ENCODE data around the gene JMJD4. TPM values are rescaled to one million over a fixed set of nuclear protein-coding genes. Genes with fewer than 3 reads are reported as not detected.
A peak's percentile ranks its signal among the peaks of the same experiment; 100 is the strongest.

JMJD4 gene
- total and polyA plus RNA-seq, 2 experiments from 2014 or later: 11.5 to 17.7 TPM

DNA sequence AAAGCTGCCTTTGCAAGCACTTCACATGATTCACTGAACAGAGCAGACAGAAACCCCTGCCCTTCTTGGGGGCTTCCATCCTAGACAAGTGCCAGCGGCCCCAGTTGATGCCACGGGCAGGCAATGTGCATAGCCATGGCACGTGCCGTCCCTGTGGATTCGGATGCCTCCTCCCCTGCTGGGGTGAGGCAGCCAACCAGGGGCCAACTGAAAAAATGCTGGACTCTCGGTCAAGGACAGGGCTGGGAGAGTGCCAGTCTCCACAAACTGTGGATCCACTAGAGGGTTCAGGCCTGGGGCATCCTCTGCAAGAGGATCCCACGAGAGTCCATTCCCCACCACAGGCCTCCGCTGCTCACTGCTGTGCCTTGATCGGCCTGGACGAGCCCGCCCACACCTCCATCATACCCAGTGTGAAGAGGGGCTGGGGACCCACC is 3.8 kb downstream of the JMJD4 start:
- Mint-ChIP-seq H3K9me3 (no peaks in the 10 kb centered on the region; the same call in 2 of the 3 replicates), H3K4me3 (no peak overlapping the region), H3K4me1 (peaks cover 23% of the 10 kb centered on the region), H3K27ac (no peak overlapping the region), H3K27me3 (ENCODE audit: insufficient read depth, low read depth, poor library complexity) (peaks cover 24% of the 10 kb centered on the region), H3K36me3 (ENCODE audit: low read depth) (peaks cover 21% of the 10 kb centered on the region)
- DNase-seq (ENCODE audit: low spot score) (no peak), ATAC-seq (no peak)
- Histone ChIP-seq H3K27ac (ENCODE audit: low read depth) (no peak overlapping the region), H3K9me2 (ENCODE audit: insufficient read depth) (0 out of 2 replicates have a peak, but pooled peaks cover 4% of the 10 kb centered on the region), H3K27me3 (ENCODE audit: insufficient read depth) (no peaks in the 10 kb centered on the region), H3K79me2 (replicated peaks; ENCODE audit: insufficient read depth) (peaks cover 22% of the 10 kb centered on the region), H4K20me1 (replicated peaks; ENCODE audit: insufficient read depth) (no peaks in the 10 kb centered on the region), H3K4me2 (no peak overlapping the region), H3K4me3 (no peak overlapping the region), H2AFZ (no peak overlapping the region), H3F3A (replicated peaks; ENCODE audit: low read depth) (0 out of 2 replicates have a peak, but pooled peaks cover 7% of the 10 kb centered on the region), H3K36me3 (ENCODE audit: insufficient read depth) (no peaks in the 10 kb centered on the region), H3K4me1 (ENCODE audit: insufficient read depth) (peaks cover 15% of the 10 kb centered on the region; the same call in 1 of the 2 replicates)
- no peak for TF ChIP-seq ZNF331 (CRISPR knock-in tag; IDR thresholded peaks at IDR 0.05; ENCODE audit: low read depth)
- TF ChIP-seq, protein P1, sequence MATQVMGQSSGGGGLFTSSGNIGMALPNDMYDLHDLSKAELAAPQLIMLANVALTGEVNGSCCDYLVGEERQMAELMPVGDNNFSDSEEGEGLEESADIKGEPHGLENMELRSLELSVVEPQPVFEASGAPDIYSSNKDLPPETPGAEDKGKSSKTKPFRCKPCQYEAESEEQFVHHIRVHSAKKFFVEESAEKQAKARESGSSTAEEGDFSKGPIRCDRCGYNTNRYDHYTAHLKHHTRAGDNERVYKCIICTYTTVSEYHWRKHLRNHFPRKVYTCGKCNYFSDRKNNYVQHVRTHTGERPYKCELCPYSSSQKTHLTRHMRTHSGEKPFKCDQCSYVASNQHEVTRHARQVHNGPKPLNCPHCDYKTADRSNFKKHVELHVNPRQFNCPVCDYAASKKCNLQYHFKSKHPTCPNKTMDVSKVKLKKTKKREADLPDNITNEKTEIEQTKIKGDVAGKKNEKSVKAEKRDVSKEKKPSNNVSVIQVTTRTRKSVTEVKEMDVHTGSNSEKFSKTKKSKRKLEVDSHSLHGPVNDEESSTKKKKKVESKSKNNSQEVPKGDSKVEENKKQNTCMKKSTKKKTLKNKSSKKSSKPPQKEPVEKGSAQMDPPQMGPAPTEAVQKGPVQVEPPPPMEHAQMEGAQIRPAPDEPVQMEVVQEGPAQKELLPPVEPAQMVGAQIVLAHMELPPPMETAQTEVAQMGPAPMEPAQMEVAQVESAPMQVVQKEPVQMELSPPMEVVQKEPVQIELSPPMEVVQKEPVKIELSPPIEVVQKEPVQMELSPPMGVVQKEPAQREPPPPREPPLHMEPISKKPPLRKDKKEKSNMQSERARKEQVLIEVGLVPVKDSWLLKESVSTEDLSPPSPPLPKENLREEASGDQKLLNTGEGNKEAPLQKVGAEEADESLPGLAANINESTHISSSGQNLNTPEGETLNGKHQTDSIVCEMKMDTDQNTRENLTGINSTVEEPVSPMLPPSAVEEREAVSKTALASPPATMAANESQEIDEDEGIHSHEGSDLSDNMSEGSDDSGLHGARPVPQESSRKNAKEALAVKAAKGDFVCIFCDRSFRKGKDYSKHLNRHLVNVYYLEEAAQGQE (IDR thresholded peaks at IDR 0.05; ENCODE audit: unreplicated experiment): no peak

DNA sequence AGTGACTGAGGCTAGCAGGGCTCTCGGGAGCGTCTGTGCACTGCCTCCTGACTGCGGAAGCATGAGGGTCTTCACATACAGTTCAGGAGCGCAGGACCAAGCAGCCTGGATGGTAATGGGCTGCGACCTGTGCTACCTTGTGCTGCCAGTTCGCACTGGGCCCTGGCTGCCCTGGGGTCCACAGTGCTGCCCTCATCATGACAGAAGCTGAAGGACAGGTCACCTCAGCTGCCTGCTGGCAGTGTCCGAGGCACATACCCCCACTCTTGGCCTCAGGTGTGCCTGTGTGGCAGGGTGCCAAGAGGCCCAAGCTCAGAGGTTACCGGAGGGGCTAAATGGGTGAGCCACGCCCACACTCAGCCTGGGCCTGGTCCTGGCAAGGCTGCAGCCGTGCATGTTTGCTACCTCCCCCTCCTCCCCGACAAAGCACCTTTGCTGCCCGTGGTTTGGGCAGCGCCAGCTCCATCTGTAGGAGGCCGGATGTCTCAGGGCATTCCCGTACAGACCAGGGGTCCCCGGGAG is 4.4 kb downstream of the JMJD4 start:
- no peak overlapping the region for H3K27ac Mint-ChIP-seq

DNA sequence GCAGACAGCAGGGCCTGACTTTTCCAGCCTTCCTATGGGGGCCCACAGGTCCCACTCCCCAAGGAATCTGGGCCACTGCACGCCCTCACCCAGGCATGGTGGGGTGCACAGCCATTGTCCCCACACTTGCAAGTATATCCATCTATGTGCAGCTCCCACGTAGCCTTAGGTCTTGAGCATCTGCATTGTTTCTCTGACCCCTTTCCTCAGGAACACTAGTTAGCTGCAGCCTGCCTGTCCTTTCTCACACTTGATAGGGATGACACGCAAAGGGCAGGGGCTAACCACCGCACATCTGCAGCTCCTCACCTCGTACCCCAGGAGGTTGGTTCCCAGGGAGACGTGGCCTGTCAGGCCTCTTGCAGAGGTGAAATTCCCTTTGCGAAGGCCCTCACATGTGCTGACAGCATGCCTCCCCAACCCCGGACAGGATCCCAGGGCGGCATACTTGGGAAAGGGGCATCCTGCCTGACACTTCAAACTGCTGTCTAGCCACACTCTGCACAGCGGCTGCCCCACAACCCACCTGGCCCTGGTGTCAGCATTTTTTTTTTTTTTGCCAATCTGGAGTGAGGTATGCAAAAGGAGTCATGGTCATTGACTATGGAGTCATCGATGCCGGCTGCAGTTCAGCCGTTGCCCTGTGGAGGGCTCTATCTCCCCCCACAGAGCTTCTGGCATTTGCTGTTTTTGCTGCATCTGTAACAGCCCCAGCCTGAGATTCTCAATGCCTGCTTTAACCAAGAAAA is 5.0 kb downstream of the JMJD4 start:
- Histone ChIP-seq H3K27me3 (ENCODE audit: insufficient read depth) (no peaks in the 10 kb centered on the region), H3K79me2 (replicated peaks; ENCODE audit: insufficient read depth) (peaks cover 13% of the 10 kb centered on the region), H3K36me3 (ENCODE audit: insufficient read depth) (no peaks in the 10 kb centered on the region), H3K4me2 (peak overlapping the region; percentile 87), H3K4me1 (ENCODE audit: insufficient read depth) (peaks cover 15% of the 10 kb centered on the region; the same call in 1 of the 2 replicates), H3K4me3 (peak overlapping the region; percentile 83; the same call in 1 of the 2 replicates), H3K9me2 (ENCODE audit: insufficient read depth) (0 out of 2 replicates have a peak, but pooled peaks cover 4% of the 10 kb centered on the region), H2AFZ (no peak overlapping the region), H3K27ac (ENCODE audit: low read depth) (no peak overlapping the region), H3F3A (replicated peaks; ENCODE audit: low read depth) (0 out of 2 replicates have a peak, but pooled peaks cover 7% of the 10 kb centered on the region), H4K20me1 (replicated peaks; ENCODE audit: insufficient read depth) (no peaks in the 10 kb centered on the region)
- Mint-ChIP-seq H3K4me3 (peak overlapping the region; percentile 49), H3K27me3 (ENCODE audit: insufficient read depth, low read depth, poor library complexity) (peaks cover 20% of the 10 kb centered on the region), H3K27ac (0 out of 2 replicates have a peak overlapping the region, but pooled peaks have one; percentile 59), H3K36me3 (ENCODE audit: low read depth) (peaks cover 19% of the 10 kb centered on the region), H3K4me1 (peaks cover 21% of the 10 kb centered on the region), H3K9me3 (0 out of 3 replicates have a peak, but pooled peaks cover 3% of the 10 kb centered on the region)
- TF ChIP-seq, protein P2, sequence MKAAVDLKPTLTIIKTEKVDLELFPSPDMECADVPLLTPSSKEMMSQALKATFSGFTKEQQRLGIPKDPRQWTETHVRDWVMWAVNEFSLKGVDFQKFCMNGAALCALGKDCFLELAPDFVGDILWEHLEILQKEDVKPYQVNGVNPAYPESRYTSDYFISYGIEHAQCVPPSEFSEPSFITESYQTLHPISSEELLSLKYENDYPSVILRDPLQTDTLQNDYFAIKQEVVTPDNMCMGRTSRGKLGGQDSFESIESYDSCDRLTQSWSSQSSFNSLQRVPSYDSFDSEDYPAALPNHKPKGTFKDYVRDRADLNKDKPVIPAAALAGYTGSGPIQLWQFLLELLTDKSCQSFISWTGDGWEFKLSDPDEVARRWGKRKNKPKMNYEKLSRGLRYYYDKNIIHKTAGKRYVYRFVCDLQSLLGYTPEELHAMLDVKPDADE (IDR thresholded peaks at IDR 0.05): no peak
- TF ChIP-seq, protein P3, sequence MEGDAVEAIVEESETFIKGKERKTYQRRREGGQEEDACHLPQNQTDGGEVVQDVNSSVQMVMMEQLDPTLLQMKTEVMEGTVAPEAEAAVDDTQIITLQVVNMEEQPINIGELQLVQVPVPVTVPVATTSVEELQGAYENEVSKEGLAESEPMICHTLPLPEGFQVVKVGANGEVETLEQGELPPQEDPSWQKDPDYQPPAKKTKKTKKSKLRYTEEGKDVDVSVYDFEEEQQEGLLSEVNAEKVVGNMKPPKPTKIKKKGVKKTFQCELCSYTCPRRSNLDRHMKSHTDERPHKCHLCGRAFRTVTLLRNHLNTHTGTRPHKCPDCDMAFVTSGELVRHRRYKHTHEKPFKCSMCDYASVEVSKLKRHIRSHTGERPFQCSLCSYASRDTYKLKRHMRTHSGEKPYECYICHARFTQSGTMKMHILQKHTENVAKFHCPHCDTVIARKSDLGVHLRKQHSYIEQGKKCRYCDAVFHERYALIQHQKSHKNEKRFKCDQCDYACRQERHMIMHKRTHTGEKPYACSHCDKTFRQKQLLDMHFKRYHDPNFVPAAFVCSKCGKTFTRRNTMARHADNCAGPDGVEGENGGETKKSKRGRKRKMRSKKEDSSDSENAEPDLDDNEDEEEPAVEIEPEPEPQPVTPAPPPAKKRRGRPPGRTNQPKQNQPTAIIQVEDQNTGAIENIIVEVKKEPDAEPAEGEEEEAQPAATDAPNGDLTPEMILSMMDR (conservative IDR thresholded peaks at IDR 0.05; ENCODE audit: low read depth in 2 of 2): peak; percentile 62 to 71
- DNase-seq (ENCODE audit: low spot score) (peak; percentile 84), ATAC-seq (peak; percentile 16)

More for the DNA sequence above, 4.4 kb downstream of the JMJD4 start:
- H3K36me3 ChIP-seq (ENCODE audit: insufficient read depth): no peaks in the 10 kb centered on the region
- Mint-ChIP-seq H3K4me1 (peaks cover 21% of the 10 kb centered on the region), H3K4me3 (no peak overlapping the region), H3K36me3 (ENCODE audit: low read depth) (peaks cover 19% of the 10 kb centered on the region), H3K9me3 (no peaks in the 10 kb centered on the region; the same call in 2 of the 3 replicates), H3K27me3 (ENCODE audit: insufficient read depth, low read depth, poor library complexity) (peaks cover 22% of the 10 kb centered on the region)
- no peaks in the 10 kb centered on the region for H3K27me3 ChIP-seq (ENCODE audit: insufficient read depth)
- H3K79me2 ChIP-seq (replicated peaks; ENCODE audit: insufficient read depth): peaks cover 16% of the 10 kb centered on the region
- 0 out of 2 replicates have a peak, but pooled peaks cover 7% of the 10 kb centered on the region for H3F3A ChIP-seq (replicated peaks; ENCODE audit: low read depth)
- H3K4me3 ChIP-seq: no peak overlapping the region
- H4K20me1 ChIP-seq (replicated peaks; ENCODE audit: insufficient read depth): no peaks in the 10 kb centered on the region
- TF ChIP-seq POLR2AphosphoS5 (IDR thresholded peaks at IDR 0.05; ENCODE audit: low read depth): peak; percentile 22; the same call in 1 of the 2 replicates
- no peak for TF ChIP-seq NANOG (IDR thresholded peaks at IDR 0.05; ENCODE audit: borderline replicate concordance)
- no peak overlapping the region for H3K27ac ChIP-seq (ENCODE audit: low read depth)
- H3K9me2 ChIP-seq (ENCODE audit: insufficient read depth): 0 out of 2 replicates have a peak, but pooled peaks cover 4% of the 10 kb centered on the region
- ATAC-seq (no peak), DNase-seq (ENCODE audit: low spot score) (no peak)
- H3K4me2 ChIP-seq: no peak overlapping the region
- peaks cover 15% of the 10 kb centered on the region; the same call in 1 of the 2 replicates for H3K4me1 ChIP-seq (ENCODE audit: insufficient read depth)
- H2AFZ ChIP-seq: no peak overlapping the region

All from GM23338 (cell line).